Hematopoietic multipotent progenitor cell treated with erythropoietin and hydrocortisone succinate and interleukin-3 and kit ligand, for 8 days (in vitro differentiated cells): ENCODE data around the gene TINAGL1.

Experiments
- DNase-seq: peaks from one replicate; pipeline ENCODE4 v3.0.0-alpha.2; 2015

TINAGL1 gene

GRCh38 chr1:31614414-31615005, 38.2 kb downstream of the TINAGL1 start:
- no peak for DNase-seq

GRCh38 chr1:31615414-31615813, 39.1 kb downstream of the TINAGL1 start:
- DNase-seq = no peak

DNA sequence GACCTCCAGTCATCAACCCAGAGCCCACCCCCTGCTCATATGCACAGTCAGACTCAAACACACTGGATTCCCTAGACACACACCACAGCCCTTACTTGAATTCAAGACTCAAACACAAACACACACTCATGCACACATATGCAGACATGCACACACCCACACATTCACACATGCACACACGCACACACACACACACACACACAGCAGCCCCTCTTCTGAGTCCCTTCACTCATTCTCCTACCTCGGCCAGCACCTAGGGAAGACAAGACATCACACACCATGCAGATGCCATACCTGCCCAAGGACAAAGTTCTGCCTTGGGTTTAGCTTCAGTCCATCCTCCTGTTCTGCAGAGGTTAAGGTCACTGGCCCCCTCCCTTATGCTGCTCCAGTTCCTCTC, 39.6 kb downstream of the TINAGL1 start:
- no peak for DNase-seq

GRCh38 chr1:31617218-31617915, 41.1 kb downstream of the TINAGL1 start, which contains the start of gene HCRTR1:
Gene HCRTR1 (plus strand): TSS chr1:31617689. CDS start chr1:31619193, 1,504 bp downstream.
- DNase-seq = no peak

- no peak for DNase-seq
These were observed 41.8 kb downstream of the TINAGL1 start for GRCh38 chr1:31617916-31618746.

DNA sequence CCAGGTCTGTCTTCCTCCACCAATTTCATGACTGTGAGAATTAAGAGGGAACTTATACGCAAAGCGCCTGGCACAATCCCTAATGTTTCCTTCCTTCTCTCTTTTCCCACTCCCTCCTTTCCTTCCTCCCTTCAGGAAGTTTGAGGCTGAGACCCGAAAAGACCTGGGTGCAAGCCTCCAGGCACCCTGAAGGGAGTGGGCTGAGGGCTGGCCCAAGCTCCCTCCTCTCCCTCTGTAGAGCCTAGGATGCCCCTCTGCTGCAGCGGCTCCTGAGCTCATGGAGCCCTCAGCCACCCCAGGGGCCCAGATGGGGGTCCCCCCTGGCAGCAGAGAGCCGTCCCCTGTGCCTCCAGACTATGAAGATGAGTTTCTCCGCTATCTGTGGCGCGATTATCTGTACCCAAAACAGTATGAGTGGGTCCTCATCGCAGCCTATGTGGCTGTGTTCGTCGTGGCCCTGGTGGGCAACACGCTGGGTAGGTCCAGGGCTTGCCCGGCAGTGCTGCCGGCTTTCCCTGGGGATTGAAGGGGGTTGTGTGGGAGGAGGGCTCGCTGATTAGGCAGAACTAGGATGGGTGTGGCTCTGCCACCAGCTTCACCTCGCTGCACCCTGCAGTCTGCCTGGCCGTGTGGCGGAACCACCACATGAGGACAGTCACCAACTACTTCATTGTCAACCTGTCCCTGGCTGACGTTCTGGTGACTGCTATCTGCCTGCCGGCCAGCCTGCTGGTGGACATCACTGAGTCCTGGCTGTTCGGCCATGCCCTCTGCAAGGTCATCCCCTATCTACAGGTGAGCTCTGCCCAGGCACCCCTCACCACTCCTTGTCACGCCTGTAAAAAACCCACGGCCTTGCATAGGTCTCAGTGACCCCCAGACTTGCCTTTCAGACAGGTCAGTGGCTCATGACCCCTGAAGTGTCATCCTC, 42.9 kb downstream of the TINAGL1 start:
- no peak for DNase-seq

GRCh38 chr1:31620631-31621497, 44.5 kb downstream of the TINAGL1 start:
- no peak for DNase-seq

- DNase-seq = no peak
These were observed 45.1 kb downstream of the TINAGL1 start for GRCh38 chr1:31621498-31621820.

DNA sequence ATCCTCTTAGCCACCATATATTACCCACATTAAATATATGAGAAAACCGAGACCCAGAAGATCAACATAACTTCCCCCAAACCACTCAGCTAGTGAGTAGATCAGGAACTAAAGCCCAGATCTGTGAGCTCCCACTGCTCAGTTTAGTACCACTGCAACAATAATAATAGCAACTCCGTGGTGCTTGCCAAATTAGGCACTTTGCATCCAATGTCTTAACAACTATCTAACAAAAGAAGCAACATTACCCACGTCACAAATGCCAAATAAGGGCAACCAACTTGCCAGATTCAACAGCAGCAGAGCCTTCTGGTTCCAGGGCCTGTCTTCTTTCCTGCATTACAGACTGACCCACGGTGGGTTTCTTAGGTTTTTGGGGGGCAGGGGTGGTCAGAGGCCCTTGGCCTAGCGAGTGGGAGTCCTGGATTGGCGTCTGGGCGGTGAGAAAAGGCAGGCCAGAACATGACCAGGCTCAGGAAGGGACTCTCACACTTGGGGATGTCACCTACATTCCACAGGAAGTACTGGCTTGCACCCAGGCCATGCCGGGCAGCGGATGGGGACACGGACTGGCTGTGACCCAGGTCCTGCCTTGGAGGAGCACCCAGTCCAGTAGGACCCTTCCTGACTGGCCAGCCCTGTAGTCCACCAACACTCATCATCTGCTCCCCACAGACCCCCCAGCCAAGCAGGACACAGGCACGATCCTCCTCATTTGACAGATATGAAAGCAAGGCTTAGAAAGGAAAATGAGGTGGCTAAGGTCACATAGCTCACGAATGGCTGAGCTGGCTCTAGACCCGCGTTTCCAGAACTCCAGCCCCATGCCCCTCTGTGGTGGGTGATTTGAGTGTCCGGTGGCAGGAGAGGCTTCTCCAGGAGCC, 45.8 kb downstream of the TINAGL1 start:
- no peak for DNase-seq

DNA sequence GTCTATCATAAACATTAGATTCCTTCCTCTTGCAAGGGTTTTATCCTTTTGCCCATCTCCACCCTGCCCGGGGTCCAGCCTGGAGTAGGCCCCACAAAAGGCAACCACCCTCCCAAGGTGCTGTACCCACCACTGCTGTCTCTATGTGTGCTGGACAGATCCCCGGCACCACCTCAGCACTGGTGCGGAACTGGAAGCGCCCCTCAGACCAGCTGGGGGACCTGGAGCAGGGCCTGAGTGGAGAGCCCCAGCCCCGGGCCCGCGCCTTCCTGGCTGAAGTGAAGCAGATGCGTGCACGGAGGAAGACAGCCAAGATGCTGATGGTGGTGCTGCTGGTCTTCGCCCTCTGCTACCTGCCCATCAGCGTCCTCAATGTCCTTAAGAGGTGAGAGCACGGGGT, 47.0 kb downstream of the TINAGL1 start:
- no peak for DNase-seq

GRCh38 chr1:31624309-31624708, 48.0 kb downstream of the TINAGL1 start:
- DNase-seq = no peak

DNA sequence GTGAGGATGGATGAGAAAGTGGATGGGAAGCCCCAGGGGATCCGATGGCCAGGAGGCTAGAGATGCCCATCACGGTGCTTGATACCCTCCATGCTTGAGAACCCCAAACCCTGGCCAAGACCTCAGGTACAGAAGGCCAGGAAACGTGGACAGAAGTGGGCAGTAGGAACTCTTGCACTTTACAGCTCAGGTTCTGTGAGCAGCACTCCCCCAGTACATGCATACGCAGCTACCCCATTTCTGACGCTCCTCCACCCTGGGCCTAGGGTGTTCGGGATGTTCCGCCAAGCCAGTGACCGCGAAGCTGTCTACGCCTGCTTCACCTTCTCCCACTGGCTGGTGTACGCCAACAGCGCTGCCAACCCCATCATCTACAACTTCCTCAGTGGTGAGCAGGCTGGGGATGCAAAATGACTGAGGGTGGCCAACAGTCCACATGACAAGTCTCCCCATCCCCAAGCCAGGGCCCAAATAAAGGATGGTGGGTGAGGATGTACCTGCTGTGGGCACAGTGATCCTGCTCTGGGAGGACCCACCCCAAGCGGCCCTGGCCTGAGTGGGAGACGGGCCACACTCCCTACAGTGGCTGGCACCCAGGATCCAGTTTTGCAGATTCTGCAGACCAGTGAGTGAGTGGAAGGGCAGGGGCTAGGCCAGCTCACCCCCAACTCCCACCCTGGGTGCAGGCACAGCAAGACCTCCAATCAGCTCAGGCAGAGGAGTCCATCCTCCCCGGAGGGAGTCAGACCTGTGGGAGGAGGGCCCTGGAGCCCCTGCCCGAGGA, 48.6 kb downstream of the TINAGL1 start:
- DNase-seq = no peak

- DNase-seq = no peak
These were observed 49.4 kb downstream of the TINAGL1 start for GRCh38 chr1:31625561-31626222.

DNA sequence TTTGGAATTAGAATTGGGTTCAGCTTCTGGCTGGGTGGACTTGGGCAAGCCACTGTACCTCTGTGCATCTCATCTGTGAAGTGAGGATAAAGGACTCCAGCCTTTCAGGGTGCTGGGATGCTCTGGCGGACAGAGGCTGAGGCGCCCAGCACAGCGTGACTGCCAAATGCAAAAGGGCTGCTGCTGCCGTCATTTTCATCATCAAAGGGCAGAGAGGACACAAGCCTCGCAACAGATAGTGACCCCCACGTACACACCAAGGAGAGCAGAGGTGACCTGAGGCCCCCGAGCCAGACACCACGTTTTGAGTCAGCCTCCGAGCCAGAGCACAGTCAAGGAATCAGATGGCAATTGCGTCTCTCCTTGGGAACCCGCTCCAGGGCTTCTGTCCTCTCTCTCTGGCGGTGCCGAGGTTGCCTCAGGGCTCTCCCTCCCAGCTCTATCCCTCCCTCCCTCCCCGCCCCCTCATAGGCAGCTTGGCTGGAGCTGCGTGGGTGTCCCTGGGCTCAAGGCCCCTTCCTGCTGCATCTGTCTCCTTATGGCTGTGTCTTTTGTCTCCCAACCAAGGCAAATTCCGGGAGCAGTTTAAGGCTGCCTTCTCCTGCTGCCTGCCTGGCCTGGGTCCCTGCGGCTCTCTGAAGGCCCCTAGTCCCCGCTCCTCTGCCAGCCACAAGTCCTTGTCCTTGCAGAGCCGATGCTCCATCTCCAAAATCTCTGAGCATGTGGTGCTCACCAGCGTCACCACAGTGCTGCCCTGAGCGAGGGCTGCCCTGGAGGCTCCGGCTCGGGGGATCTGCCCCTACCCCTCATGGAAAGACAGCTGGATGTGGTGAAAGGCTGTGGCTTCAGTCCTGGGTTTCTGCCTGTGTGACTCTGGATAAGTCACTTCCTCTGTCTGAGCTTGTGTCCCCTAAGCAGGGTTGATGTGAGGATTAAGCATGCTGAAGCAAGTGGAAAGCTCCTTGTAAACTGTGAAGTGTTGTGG, 50.2 kb downstream of the TINAGL1 start:
- no peak for DNase-seq

- no peak for DNase-seq
These were observed 51.1 kb downstream of the TINAGL1 start for GRCh38 chr1:31627301-31627929.

DNA sequence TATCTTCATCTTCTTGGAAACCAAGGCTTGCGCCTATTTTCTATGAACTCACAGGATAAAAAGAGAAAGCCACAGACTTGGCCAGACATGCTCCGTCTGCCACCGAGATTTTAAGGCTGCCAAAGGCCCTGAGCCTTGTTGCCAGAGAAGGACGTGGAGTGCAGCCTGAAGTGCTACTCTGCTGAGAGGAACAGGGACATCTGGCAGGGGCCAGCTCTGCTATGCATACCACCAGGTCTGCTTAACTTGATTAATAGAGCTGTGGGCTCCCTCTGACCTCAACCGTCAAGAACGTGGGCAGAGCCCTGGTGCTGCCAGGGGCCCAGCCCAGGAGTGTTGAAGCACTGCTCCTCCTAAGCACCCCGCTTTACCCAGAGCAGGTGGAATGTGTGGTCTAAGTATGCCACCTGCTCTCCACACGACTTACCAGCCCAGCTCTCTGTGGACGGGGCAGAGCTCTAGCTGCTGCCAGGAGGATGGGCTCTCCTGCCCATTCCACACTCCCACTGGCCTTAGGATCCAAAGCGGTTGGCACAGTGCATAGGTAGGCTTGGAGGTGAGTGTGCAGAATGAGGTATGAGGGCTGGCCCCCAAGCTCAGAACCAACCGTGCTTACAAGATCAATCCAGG, 51.7 kb downstream of the TINAGL1 start:
- no peak for DNase-seq

DNA sequence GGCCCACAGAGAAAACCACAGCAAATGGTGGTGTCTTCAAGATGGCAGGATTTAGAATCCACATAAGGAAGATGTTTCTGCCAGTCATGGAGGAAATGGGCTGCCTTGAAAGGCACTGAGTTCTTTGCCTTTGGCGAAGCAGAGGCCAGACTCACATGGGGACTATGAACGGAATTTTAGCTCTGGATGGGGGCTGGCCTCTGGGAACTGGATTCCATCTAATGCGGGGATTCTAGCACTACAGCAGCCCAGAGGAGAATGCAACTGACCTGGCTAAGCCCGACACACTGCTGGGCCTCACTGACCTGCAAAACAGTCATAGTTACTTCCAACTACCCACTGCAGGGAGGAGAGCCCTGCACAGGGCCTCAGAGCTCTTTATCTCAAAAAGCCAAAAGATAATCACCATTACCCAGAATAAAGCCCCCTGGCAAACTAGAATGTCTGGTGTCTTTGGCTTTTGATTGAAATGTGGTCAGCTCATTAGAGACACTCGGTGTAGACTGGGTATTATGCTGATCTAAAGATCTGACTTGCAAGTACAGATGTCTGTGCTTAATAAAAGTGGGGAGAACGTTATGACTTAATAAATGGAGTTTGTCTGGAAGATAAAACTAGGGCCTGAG, 52.7 kb downstream of the TINAGL1 start:
- DNase-seq = no peak
